ENCODE data around the gene KLHL36. TPM values are rescaled to one million over a fixed set of nuclear protein-coding genes. Genes with fewer than 3 reads are reported as not detected.

The KLHL36 gene
- 10 to 100 TPM; 34.8 to 35.0 TPM for total RNA-seq

GRCh38 chr16:84647828-84648594, at the start of gene KLHL36:
Gene KLHL36 (plus strand): TSS chr16:84648511. CDS start chr16:84650868, 2,357 bp downstream.
- ChIA-PET CTCF (interaction anchor here (0.6 to 2.1 kb wide), 5 partner anchors 9 to 139 kb away, joined by 3 to 4 read pairs (median 4); no protein-coding TSS in a partner anchor), POLR2A (interaction anchor here (0.6 to 2.5 kb wide), 5 partner anchors 48 to 408 kb away, joined by 3 to 8 read pairs (median 7); no protein-coding TSS in a partner anchor)

DNA sequence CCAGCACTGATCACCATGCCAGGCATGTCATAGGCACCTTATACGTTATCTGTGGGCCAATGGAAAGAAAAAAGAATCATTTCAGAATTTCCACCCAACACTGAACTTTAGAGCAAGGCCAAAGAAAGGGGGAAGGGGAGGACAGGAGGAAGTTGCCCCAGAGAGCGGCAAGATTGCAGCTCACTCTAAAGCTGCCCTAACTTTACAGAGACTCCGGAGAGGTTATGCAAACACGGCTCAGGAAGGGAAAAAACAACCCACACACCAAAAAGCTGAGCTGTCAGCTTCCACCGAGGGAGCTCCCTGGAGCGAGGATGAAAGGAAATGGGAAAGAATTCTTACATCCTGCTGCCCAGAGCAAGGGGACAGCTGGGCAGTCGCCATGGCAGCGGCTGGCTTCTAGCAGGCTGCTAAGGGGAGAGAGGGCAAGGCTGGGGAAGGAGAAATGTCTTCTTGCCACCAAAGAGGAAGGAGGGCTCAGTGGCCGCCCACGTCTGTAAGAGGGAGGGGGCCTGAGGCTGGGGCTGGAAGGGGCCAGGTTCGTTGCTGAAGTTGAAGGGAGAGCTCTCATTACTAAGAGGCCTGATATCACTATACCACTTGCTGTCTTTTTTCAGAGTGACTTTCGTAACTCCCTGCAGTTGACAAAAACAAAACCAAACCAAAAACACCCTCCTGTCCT, 48.6 kb upstream of the KLHL36 start:
- POLR2A ChIA-PET: interaction anchor here (0.6 to 4.2 kb wide), 11 partner anchors 9 to 85 kb away, joined by 3 to 43 read pairs (median 6); partner anchors contain the start of gene COTL1
- CTCF ChIA-PET: interaction anchor here (0.8 to 2.5 kb wide), 9 partner anchors 9 to 94 kb away, joined by 3 to 8 read pairs (median 6); no protein-coding TSS in a partner anchor

- CTCF ChIA-PET: interaction anchor here (0.6 to 2.5 kb wide), 10 partner anchors 8 to 94 kb away, joined by 3 to 8 read pairs (median 5); no protein-coding TSS in a partner anchor
- POLR2A ChIA-PET: interaction anchor here (0.5 to 4.2 kb wide), 14 partner anchors 8 to 342 kb away, joined by 3 to 43 read pairs (median 6); partner anchors contain the start of gene COTL1
Measured at GRCh38 chr16:84600343-84601229, 47.7 kb upstream of the KLHL36 start.

- CTCF ChIA-PET: interaction anchor here (1.3 to 1.6 kb wide), 2 partner anchors 9 to 50 kb away, joined by 3 read pairs; no protein-coding TSS in a partner anchor
Measured at GRCh38 chr16:84603140-84603816, 45.0 kb upstream of the KLHL36 start.

GRCh38 chr16:84603940-84604339, 44.4 kb upstream of the KLHL36 start:
- ChIA-PET CTCF (interaction anchor here (1.3 to 1.6 kb wide), 2 partner anchors 9 to 51 kb away, joined by 3 read pairs; no protein-coding TSS in a partner anchor), POLR2A (interaction anchor here (0.7 kb wide), 1 partner anchor 94 kb away, joined by 3 read pairs; no protein-coding TSS in a partner anchor)

More at GRCh38 chr16:84603140-84603816, 45.0 kb upstream of the KLHL36 start:
- POLR2A ChIA-PET: interaction anchor here (1.4 kb wide), 1 partner anchor 9 kb away, joined by 6 read pairs; no protein-coding TSS in a partner anchor

- CTCF ChIA-PET: interaction anchor here (1.0 kb wide), 1 partner anchor 98 kb away, joined by 3 read pairs; no protein-coding TSS in a partner anchor
- POLR2A ChIA-PET: interaction anchor here (0.7 kb wide), 1 partner anchor 94 kb away, joined by 3 read pairs; no protein-coding TSS in a partner anchor
Measured at GRCh38 chr16:84604477-84605013, 43.8 kb upstream of the KLHL36 start.

- CTCF ChIA-PET: interaction anchor here (1.0 kb wide), 1 partner anchor 99 kb away, joined by 3 read pairs; no protein-coding TSS in a partner anchor
- POLR2A ChIA-PET: interaction anchor here (1.5 kb wide), 1 partner anchor 99 kb away, joined by 4 read pairs; no protein-coding TSS in a partner anchor
Measured at GRCh38 chr16:84605339-84605848, 42.9 kb upstream of the KLHL36 start.

GRCh38 chr16:84606081-84606875, 42.0 kb upstream of the KLHL36 start:
- ChIA-PET CTCF (interaction anchor here (1.0 to 1.2 kb wide), 2 partner anchors 9 to 97 kb away, joined by 3 read pairs; no protein-coding TSS in a partner anchor), POLR2A (interaction anchor here (0.7 to 1.5 kb wide), 3 partner anchors 8 to 100 kb away, joined by 3 to 5 read pairs (median 4); no protein-coding TSS in a partner anchor)

DNA sequence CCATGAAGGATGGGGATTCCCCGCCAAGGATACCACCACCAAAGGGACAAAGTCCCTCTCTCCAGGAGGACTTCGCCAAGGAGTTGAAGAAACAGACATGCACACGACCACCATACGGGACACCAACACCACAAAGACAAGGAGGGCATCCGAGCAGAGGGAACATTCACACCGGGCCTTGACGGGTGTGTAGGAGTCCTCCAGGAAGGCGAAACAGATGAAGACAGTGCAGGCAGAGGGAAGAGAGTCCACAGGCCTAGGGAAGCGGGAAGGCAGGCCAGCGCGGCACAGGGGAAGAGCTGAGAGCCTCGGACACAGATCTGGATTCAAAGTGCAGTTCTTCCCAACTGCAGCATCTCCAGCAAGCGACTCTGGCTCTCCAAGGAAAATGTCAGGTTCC, 41.2 kb upstream of the KLHL36 start:
- CTCF ChIA-PET: interaction anchor here (1.0 to 1.4 kb wide), 4 partner anchors 8 to 98 kb away, joined by 3 to 6 read pairs (median 4); no protein-coding TSS in a partner anchor
- POLR2A ChIA-PET: interaction anchor here (0.7 to 1.5 kb wide), 3 partner anchors 9 to 101 kb away, joined by 3 to 5 read pairs (median 4); no protein-coding TSS in a partner anchor

DNA sequence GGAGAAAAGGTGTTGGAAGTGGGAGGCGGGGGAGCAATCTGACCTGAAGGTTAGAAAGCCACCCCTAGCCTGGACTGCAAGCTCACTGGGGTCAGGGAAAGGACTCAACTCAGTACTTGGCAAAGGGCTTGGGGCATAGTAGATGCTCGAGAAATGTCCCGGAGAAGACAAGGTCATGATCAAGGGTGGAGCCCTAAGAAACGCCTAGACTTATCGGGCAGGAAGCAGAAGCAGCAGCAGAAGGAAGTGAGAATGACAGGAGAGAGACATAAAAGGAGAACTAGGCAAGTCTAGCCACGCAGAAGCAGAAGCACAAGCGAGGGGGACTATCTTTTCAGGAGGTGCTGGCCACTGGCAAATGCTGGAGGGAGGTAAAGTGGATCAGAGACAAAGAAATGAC, 40.6 kb upstream of the KLHL36 start:
- POLR2A ChIA-PET: interaction anchor here (1.7 kb wide), 1 partner anchor 8 kb away, joined by 11 read pairs; no protein-coding TSS in a partner anchor
- CTCF ChIA-PET: interaction anchor here (0.9 to 1.7 kb wide), 5 partner anchors 10 to 101 kb away, joined by 3 to 8 read pairs (median 5); no protein-coding TSS in a partner anchor

- POLR2A ChIA-PET: interaction anchor here (0.7 to 1.7 kb wide), 2 partner anchors 8 to 15 kb away, joined by 3 to 11 read pairs; no protein-coding TSS in a partner anchor
- CTCF ChIA-PET: interaction anchor here (0.6 to 1.7 kb wide), 9 partner anchors 8 to 102 kb away, joined by 3 to 8 read pairs (median 4); no protein-coding TSS in a partner anchor
Measured at GRCh38 chr16:84608282-84608681, 40.0 kb upstream of the KLHL36 start.

DNA sequence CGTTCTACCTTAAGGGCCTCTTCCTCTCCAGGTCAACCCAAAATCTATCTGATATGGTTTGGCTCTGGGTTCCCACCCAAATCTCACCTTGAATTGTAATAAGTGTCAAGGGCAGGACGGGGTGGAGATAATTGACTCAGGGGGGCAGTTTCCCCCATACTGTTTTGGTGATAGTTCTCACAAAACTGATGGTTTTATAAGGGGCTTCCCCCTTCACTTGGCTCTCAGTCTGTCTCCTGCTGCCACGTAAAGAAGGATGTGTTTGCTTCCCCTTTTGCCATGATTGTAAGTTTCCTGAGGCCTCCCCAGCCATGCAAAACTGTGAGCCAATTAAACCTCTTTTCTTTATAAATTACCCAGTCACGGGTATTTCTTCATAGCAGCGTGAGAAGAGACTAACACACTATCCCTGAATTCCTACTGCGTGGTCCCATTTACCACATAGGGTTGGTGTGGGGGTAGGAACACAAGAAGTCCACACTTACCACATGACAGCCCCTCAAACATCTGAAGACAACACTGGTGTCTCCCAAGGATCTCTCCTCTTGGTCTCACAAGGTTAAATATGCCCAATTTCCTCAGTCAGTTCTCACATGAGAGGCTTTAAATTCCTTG, 38.6 kb upstream of the KLHL36 start:
- CTCF ChIA-PET: interaction anchor here (1.4 to 1.7 kb wide), 2 partner anchors 103 kb away, joined by 4 to 8 read pairs; no protein-coding TSS in a partner anchor
- POLR2A ChIA-PET: interaction anchor here (1.7 kb wide), 1 partner anchor 10 kb away, joined by 11 read pairs; no protein-coding TSS in a partner anchor

GRCh38 chr16:84610376-84610775, 37.9 kb upstream of the KLHL36 start:
- ChIA-PET CTCF (interaction anchor here (1.4 kb wide), 1 partner anchor 104 kb away, joined by 4 read pairs; no protein-coding TSS in a partner anchor), POLR2A (no interaction called here)

DNA sequence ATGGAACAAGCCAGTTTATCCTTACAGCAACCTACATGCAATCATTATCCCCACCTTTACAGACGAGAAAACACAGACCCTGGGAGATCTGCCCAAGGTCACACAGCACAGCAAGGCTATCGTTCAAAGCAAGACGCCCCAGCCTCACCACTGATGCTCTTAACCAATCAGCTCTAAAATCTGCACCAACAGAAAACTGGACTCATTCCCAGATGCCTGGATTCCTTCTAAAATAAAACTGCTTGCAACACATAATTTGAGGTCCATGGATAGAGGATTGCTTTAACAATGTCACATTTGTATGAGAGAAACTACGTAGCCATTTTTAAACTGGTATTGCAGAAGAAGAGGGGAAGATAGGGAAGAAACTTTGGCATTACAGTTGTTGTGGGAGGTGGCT, 37.3 kb upstream of the KLHL36 start:
- CTCF ChIA-PET: interaction anchor here (0.8 to 1.4 kb wide), 4 partner anchors 59 to 144 kb away, joined by 3 to 7 read pairs (median 4); no protein-coding TSS in a partner anchor
- POLR2A ChIA-PET: no interaction called here

DNA sequence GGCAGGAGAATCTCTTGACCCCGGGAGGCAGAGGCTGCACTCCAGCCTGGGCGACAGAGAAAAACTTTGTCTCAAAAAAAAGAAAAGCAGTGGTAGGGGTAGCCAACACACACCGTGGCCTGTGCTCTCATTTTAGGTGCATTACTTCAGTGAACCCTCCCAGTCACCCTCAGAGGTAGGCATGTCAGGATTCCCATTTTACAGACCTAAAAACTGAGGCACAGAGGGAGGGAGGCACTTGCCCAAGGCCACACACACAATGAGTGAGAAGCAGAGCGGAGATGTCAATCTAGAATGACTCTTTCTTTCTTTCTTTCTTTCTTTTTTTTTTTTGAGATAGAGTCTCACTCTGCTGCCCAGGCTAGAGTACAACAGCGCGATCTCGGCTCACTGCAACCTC, 35.6 kb upstream of the KLHL36 start:
- CTCF ChIA-PET: interaction anchor here (0.6 to 2.6 kb wide), 8 partner anchors 9 to 496 kb away, joined by 3 to 7 read pairs (median 3); partner anchors contain the start of gene MBTPS1
- POLR2A ChIA-PET: interaction anchor here (0.6 kb wide), 2 partner anchors 13 to 56 kb away, joined by 3 read pairs; no protein-coding TSS in a partner anchor
